Esophagus muscularis mucosa (tissue), 3 donors: Measurements from ENCODE around the gene RPL28.

Source experiments
- CTCF ChIP-seq, 3 experiments: fragments of 200-600 bp in 2 of 3; fragments of 450-650 bp in 1 of 3; sonication (generic) in 2 of 3; IDR thresholded peaks; one replicate each; pipeline ENCODE4 v1.5.1; 2017 to 2019; ENCODE audit warnings: antibody characterized with exemption in 3 of 3, mild to moderate bottlenecking in 2 of 3, moderate library complexity in 1 of 3
- POLR2A ChIP-seq: fragments of 450-650 bp; IDR thresholded peaks from one replicate; pipeline ENCODE4 v1.6.1; 2017; ENCODE audit warnings: antibody characterized with exemption, moderate library complexity, mild to moderate bottlenecking, low read depth

GRCh38 chr19:55406091-55406825 lies 20.5 kb downstream of the RPL28 start:
- TF ChIP-seq CTCF (IDR thresholded peaks at IDR 0.05) (no peak), POLR2A (no peak)
